ENCODE results near the gene LPAR2.
"Not testable (repeated sequence)": the region's sequence is repeated elsewhere in the genome, so short reads cannot be mapped to it uniquely, and the experiment has no call there.

Gene LPAR2

GRCh38 chr19:19600793-19601330, 27.2 kb downstream of the LPAR2 start:
- no peak overlapping the region; the same call in 1 of the 2 replicates for H3K9ac ChIP-seq (ENCODE audit: low read length)
- peaks cover 26% of the 10 kb centered on the region for H3F3A ChIP-seq (ENCODE audit: insufficient read depth)
- peak overlapping the region; percentile 55 for H3K27ac ChIP-seq (ENCODE audit: low read depth, low read length)
- H3K4me3 ChIP-seq (ENCODE audit: insufficient read depth, low read length, poor library complexity, severe bottlenecking): no peak overlapping the region
- H3K9me3 ChIP-seq (ENCODE audit: insufficient read depth, low read length): no peaks in the 10 kb centered on the region
- no peaks in the 10 kb centered on the region for H3K27me3 ChIP-seq (ENCODE audit: low read length)
- no peak overlapping the region for H2AFZ ChIP-seq (ENCODE audit: low read depth, low read length, severe bottlenecking)
- H3K36me3 ChIP-seq (ENCODE audit: low read length): no peaks in the 10 kb centered on the region
- H3K4me2 ChIP-seq (ENCODE audit: low read depth, low read length, poor library complexity, severe bottlenecking): peak overlapping the region; percentile 11
- H4K20me1 ChIP-seq (ENCODE audit: low read depth, low read length): no peaks in the 10 kb centered on the region
- no peaks in the 10 kb centered on the region for H3K79me2 ChIP-seq (ENCODE audit: insufficient read depth, low read length)
- TF ChIP-seq CTCF (IDR thresholded peaks at IDR 0.05; ENCODE audit: insufficient read depth, low read length, poor library complexity, severe bottlenecking) (no peak), EZH2phosphoT487 (conservative IDR thresholded peaks at IDR 0.05; ENCODE audit: low read length) (no peak)
- no peaks in the 10 kb centered on the region for H3K9me2 ChIP-seq (replicated peaks; ENCODE audit: insufficient read depth, low read length)

- Histone ChIP-seq H3K9ac (ENCODE audit: low read length) (peak overlapping the region; percentile 34), H3F3A (ENCODE audit: insufficient read depth) (peaks cover 26% of the 10 kb centered on the region), H3K27ac (ENCODE audit: low read depth, low read length) (peak overlapping the region; percentile 79), H3K4me2 (ENCODE audit: low read depth, low read length, poor library complexity, severe bottlenecking) (peak overlapping the region; percentile 42), H2AFZ (ENCODE audit: low read depth, low read length, severe bottlenecking) (peak overlapping the region; percentile 79)
- H3K79me2 ChIP-seq (ENCODE audit: insufficient read depth, low read length); H3K4me3 ChIP-seq (ENCODE audit: insufficient read depth, low read length, poor library complexity, severe bottlenecking); H4K20me1 ChIP-seq (ENCODE audit: low read depth, low read length); H3K9me3 ChIP-seq (ENCODE audit: insufficient read depth, low read length); H3K27me3 ChIP-seq (ENCODE audit: low read length); H3K36me3 ChIP-seq (ENCODE audit: low read length); H3K9me2 ChIP-seq (replicated peaks; ENCODE audit: insufficient read depth, low read length): not testable (repeated sequence)
Measured at GRCh38 chr19:19598728-19599451, 29.1 kb downstream of the LPAR2 start.

GRCh38 chr19:19597809-19598306, 30.2 kb downstream of the LPAR2 start:
- Histone ChIP-seq H3K27me3 (ENCODE audit: low read length) (no peaks in the 10 kb centered on the region), H3K9me2 (replicated peaks; ENCODE audit: insufficient read depth, low read length) (no peaks in the 10 kb centered on the region), H3F3A (ENCODE audit: insufficient read depth) (peaks cover 26% of the 10 kb centered on the region), H3K9me3 (ENCODE audit: insufficient read depth, low read length) (no peaks in the 10 kb centered on the region), H4K20me1 (ENCODE audit: low read depth, low read length) (no peaks in the 10 kb centered on the region), H3K4me2 (ENCODE audit: low read depth, low read length, poor library complexity, severe bottlenecking) (peak overlapping the region; percentile 42), H3K9ac (ENCODE audit: low read length) (peak overlapping the region; percentile 34), H3K27ac (ENCODE audit: low read depth, low read length) (peak overlapping the region; percentile 79), H2AFZ (ENCODE audit: low read depth, low read length, severe bottlenecking) (peak overlapping the region; percentile 79), H3K4me3 (ENCODE audit: insufficient read depth, low read length, poor library complexity, severe bottlenecking) (no peak overlapping the region), H3K36me3 (ENCODE audit: low read length) (no peaks in the 10 kb centered on the region), H3K79me2 (ENCODE audit: insufficient read depth, low read length) (no peaks in the 10 kb centered on the region)
- TF ChIP-seq EZH2phosphoT487 (conservative IDR thresholded peaks at IDR 0.05; ENCODE audit: low read length) (no peak), CTCF (IDR thresholded peaks at IDR 0.05; ENCODE audit: insufficient read depth, low read length, poor library complexity, severe bottlenecking) (no peak)

GRCh38 chr19:19595171-19595701, 32.8 kb downstream of the LPAR2 start:
- Histone ChIP-seq H2AFZ (ENCODE audit: low read depth, low read length, severe bottlenecking) (no peak overlapping the region), H3K4me3 (ENCODE audit: insufficient read depth, low read length, poor library complexity, severe bottlenecking) (no peak overlapping the region), H3F3A (ENCODE audit: insufficient read depth) (peaks cover 19% of the 10 kb centered on the region), H3K9me3 (ENCODE audit: insufficient read depth, low read length) (no peaks in the 10 kb centered on the region), H3K36me3 (ENCODE audit: low read length) (no peaks in the 10 kb centered on the region), H3K27ac (ENCODE audit: low read depth, low read length) (no peak overlapping the region), H3K9ac (ENCODE audit: low read length) (no peak overlapping the region), H3K27me3 (ENCODE audit: low read length) (no peaks in the 10 kb centered on the region), H4K20me1 (ENCODE audit: low read depth, low read length) (no peaks in the 10 kb centered on the region), H3K9me2 (replicated peaks; ENCODE audit: insufficient read depth, low read length) (no peaks in the 10 kb centered on the region), H3K79me2 (ENCODE audit: insufficient read depth, low read length) (no peaks in the 10 kb centered on the region), H3K4me2 (ENCODE audit: low read depth, low read length, poor library complexity, severe bottlenecking) (no peak overlapping the region)
- TF ChIP-seq CTCF (IDR thresholded peaks at IDR 0.05; ENCODE audit: insufficient read depth, low read length, poor library complexity, severe bottlenecking) (no peak), EZH2phosphoT487 (conservative IDR thresholded peaks at IDR 0.05; ENCODE audit: low read length) (no peak)
